GM08714 (cell line): ENCODE data around the gene CHST12.

Experiments
- H3K4me3 ChIP-seq: fragments of 200-500 bp; sonication (Bioruptor generic); 2 replicates; pipeline ENCODE4 v1.5.1; 2014; ENCODE audit warnings: mild to moderate bottlenecking, low read length, inconsistent platforms
- ZNF274 ChIP-seq: IDR thresholded peaks from 2 replicates; pipeline ENCODE4 v1.6.1; 2012; ENCODE audit warnings: mild to moderate bottlenecking, low read depth, low read length

Gene CHST12

GRCh38 chr7:2493205-2494164 is 90.1 kb downstream of the CHST12 start:
- TF ChIP-seq ZNF274, result no peak
- no peak overlapping the region for H3K4me3 ChIP-seq

- no peak overlapping the region for H3K4me3 ChIP-seq
- no peak for TF ChIP-seq ZNF274
These were observed 91.0 kb downstream of the CHST12 start for GRCh38 chr7:2494191-2495130.

- no peak for TF ChIP-seq ZNF274
- no peak overlapping the region for H3K4me3 ChIP-seq
These were observed 92.2 kb downstream of the CHST12 start for GRCh38 chr7:2495418-2496299.

DNA sequence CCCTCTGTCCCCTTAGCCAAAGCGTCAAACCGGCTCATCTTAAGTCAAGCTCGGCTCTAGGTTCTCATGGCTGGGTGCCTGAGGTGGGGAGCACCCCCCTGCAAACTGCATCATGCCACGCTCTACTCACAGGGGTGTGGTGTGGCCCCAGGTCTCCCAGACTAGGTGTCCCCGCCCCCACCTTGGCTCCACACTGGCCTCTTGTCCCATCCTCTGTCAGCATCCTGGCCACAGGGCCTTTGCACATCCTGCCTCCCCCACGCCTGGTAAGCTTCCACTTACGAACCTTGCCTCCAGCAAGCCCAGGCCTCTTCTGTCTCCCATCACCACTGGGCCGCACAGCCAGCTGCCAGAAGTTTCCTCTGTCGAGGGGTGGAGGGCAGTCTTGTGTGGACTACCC is 93.0 kb downstream of the CHST12 start:
- TF ChIP-seq ZNF274, result no peak
- no peak overlapping the region for H3K4me3 ChIP-seq

- TF ChIP-seq ZNF274, result no peak
- H3K4me3 ChIP-seq, result no peak overlapping the region
These were observed 93.7 kb downstream of the CHST12 start for GRCh38 chr7:2497065-2497464.

DNA sequence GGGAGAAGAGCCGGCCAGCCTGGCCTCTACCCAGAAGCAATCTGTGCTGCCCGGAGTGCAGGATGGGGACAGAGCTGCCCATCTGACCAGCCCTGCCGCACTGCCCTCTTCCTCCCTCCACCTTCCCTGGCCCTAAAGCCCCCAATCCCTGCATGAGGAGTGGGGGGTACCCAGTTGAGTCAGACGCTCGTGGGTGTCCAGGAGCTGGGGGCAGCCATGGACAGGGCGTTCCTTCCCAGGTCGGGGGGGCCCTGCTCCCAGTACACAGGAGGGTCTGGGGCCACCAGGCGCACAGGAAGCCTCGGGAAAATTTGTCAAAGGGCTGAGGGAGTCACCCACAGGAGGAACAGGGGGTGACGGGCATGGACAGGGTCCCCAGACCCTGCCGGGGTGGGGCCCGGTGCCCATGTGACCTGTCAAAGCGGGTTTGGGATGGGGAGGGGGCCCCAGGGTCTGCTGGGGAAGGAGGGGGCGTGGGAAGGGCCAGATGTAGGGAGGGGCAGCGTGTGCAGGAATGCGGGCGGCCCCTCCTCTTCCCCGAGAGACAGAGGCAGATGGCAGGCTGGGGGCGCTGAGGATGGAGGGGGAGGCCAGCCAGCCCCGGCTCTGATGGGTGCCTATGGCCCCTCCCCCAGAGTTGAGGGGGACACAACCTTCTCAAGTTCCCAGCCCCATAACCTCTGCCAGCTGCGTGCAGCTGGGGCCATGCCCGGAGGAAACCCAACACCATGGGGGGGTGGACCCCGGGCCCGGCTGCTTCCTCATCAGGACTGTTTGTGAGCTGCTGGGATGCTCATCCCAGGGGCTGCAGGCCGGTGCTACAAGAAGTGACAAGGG is 94.3 kb downstream of the CHST12 start:
- no peak overlapping the region for H3K4me3 ChIP-seq
- no peak for TF ChIP-seq ZNF274
